ENCODE results near the gene YEATS2. TPM values are rescaled to one million over a fixed set of nuclear protein-coding genes. Genes with fewer than 3 reads are reported as not detected.
A peak's percentile ranks its signal among the peaks of the same experiment; 100 is the strongest.

YEATS2 gene
- total and polyA plus RNA-seq, 3 experiments from 2014 or later: 5.7 to 31.6 (median 30.5) TPM

DNA sequence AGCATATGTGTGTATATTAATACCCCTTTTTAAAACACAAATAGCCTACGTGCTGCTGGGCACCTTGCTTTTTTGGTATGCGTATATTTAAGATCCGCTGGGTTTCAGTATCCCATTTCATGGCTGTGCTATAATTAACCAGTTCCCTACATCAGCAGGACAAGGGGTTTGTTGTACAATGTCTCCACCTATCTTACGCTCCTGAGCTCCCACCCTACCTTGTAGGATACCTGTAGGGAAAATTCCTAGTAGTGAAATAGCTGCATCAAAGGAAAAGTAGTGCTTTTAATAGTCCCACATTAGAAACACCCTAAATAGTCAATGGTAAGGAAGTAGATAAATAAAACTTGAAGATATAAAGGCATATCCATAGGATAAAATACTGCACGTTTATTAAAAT is 126.4 kb downstream of the YEATS2 start:
- ChIA-PET POLR2A (interaction anchor here (2.1 kb wide), 1 partner anchor 8 kb away, joined by 10 read pairs; no protein-coding TSS in a partner anchor), CTCF (interaction anchor here (2.1 to 2.5 kb wide), 2 partner anchors 9 to 61 kb away, joined by 5 to 8 read pairs; partner anchors contain the start of gene PARL)
- no peaks in the 10 kb centered on the region for H3K27me3 ChIP-seq (ENCODE audit: insufficient read depth, low read length, poor library complexity, severe bottlenecking)
- DNase-seq: no peak
- H3K4me3 ChIP-seq (ENCODE audit: low read length): no peak overlapping the region
- Mint-ChIP-seq H3K27ac (peak overlapping the region in 5 of 8 donors; percentile 21 to 76 (median 68)), H3K4me3 (peak overlapping the region; percentile 76 to 90 (median 82)), H3K9me3 (no peaks in the 10 kb centered on the region), H3K4me1 (peaks cover 11 to 23% (median 19%) of the 10 kb centered on the region in 3 donors), H3K27me3 (no peaks in the 10 kb centered on the region), H3K36me3 (peaks cover 0 to 10% (median 0%) of the 10 kb centered on the region in 3 donors)
- no peak overlapping the region for H3K27ac ChIP-seq (ENCODE audit: low read depth, low read length)
- no peaks in the 10 kb centered on the region for H3K36me3 ChIP-seq (ENCODE audit: insufficient read depth, low read length)
- no peaks in the 10 kb centered on the region for H3K9me3 ChIP-seq (ENCODE audit: low read length)
- peaks cover 10% of the 10 kb centered on the region for H3K4me1 ChIP-seq (ENCODE audit: insufficient read depth, low read length)

- no peaks in the 10 kb centered on the region for H3K27me3 ChIP-seq (ENCODE audit: insufficient read depth, low read length, poor library complexity, severe bottlenecking)
- H3K27ac ChIP-seq (ENCODE audit: low read depth, low read length): no peak overlapping the region
- H3K27me3 Mint-ChIP-seq: no peaks in the 10 kb centered on the region
- POLR2A ChIA-PET: interaction anchor here (2.1 kb wide), 1 partner anchor 9 kb away, joined by 10 read pairs; no protein-coding TSS in a partner anchor
- H3K4me3 Mint-ChIP-seq: peak overlapping the region; percentile 76 to 90 (median 82)
- peaks cover 0 to 17% (median under 1%) of the 10 kb centered on the region in 3 donors for H3K36me3 Mint-ChIP-seq
- H3K36me3 ChIP-seq (ENCODE audit: insufficient read depth, low read length): no peaks in the 10 kb centered on the region
- H3K4me1 Mint-ChIP-seq: peaks cover 11 to 23% (median 19%) of the 10 kb centered on the region in 3 donors
- H3K9me3 Mint-ChIP-seq: no peaks in the 10 kb centered on the region
- DNase-seq: peak in 3 of 5 donors; percentile 21 to 51 (median 24)
- H3K27ac Mint-ChIP-seq: peak overlapping the region in 3 of 8 donors; percentile 51 to 76 (median 72)
- CTCF ChIA-PET: interaction anchor here (1.3 to 2.5 kb wide), 3 partner anchors 7 to 60 kb away, joined by 4 to 8 read pairs (median 6); partner anchors contain the start of gene PARL
- no peaks in the 10 kb centered on the region for H3K9me3 ChIP-seq (ENCODE audit: low read length)
- peak overlapping the region; percentile 46 for H3K4me3 ChIP-seq (ENCODE audit: low read length)
- peaks cover 10% of the 10 kb centered on the region for H3K4me1 ChIP-seq (ENCODE audit: insufficient read depth, low read length)
Observed at GRCh38 chr3:183824761-183825455, 127.3 kb downstream of the YEATS2 start.

DNA sequence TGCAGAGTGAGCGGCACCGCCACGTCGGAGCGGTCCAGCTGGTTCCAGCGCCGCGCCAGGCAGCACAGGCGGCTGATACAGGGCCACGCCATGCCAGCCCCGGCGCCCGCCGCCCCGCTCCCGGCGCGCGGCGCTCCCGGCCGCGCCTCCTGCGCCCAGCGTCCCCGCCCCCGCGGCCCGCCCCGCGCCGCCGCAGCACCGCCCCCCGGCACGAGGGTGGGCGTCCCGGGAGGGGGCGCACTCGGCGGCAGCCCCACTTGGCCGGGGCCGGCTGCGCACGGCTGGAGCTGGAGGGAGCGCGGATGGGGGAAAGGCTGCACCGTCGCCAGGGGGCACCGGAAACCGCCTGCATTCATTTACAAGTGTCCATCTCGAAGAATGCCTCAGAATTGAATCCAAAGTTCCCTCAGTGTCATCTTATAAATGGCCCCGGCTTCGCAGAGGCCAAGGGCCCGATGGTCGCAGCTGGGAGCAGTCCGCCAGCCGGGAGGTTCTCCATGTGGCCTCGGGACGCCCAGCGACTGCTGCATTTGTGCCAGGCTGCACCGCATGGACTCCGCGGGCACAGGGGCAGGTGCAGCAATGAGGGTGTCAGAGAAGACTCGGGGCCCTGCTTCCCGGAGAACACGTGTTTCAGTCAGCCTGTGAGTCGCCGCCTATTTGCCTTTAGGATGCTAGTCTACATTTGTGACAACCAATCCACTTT is 128.0 kb downstream of the YEATS2 start, which contains the start of gene MAP6D1:
MAP6D1 (minus strand) TSS at position 122 of the 706 bp plus-strand sequence; CDS start at position 92, 30 bp downstream.
- H3K36me3 ChIP-seq (ENCODE audit: insufficient read depth, low read length): no peaks in the 10 kb centered on the region

GRCh38 chr3:183826448-183827250 is 129.1 kb downstream of the YEATS2 start:
- Mint-ChIP-seq H3K4me1 (peaks cover 11 to 23% (median 19%) of the 10 kb centered on the region in 3 donors), H3K27ac (peak overlapping the region in 6 of 8 donors; percentile 4 to 72 (median 34)), H3K4me3 (peak overlapping the region; percentile 63 to 88 (median 80)), H3K9me3 (no peaks in the 10 kb centered on the region), H3K36me3 (peaks cover 0 to 30% (median 2%) of the 10 kb centered on the region in 3 donors), H3K27me3 (no peaks in the 10 kb centered on the region)
- H3K9me3 ChIP-seq (ENCODE audit: low read length): no peaks in the 10 kb centered on the region
- H3K27me3 ChIP-seq (ENCODE audit: insufficient read depth, low read length, poor library complexity, severe bottlenecking): no peaks in the 10 kb centered on the region
- DNase-seq: peak in 1 of 5 donors; percentile 9
- H3K36me3 ChIP-seq (ENCODE audit: insufficient read depth, low read length): no peaks in the 10 kb centered on the region
- no peak overlapping the region for H3K27ac ChIP-seq (ENCODE audit: low read depth, low read length)
- CTCF ChIA-PET: interaction anchor here (1.1 to 2.0 kb wide), 6 partner anchors 9 to 191 kb away, joined by 4 to 7 read pairs (median 4); partner anchors contain the start of genes ABCC5 and PARL
- no peak overlapping the region for H3K4me3 ChIP-seq (ENCODE audit: low read length)
- POLR2A ChIA-PET: no interaction called here
- H3K4me1 ChIP-seq (ENCODE audit: insufficient read depth, low read length): peaks cover 10% of the 10 kb centered on the region

More for the DNA sequence above, 128.0 kb downstream of the YEATS2 start, which contains the start of gene MAP6D1:
- H3K27me3 Mint-ChIP-seq: no peaks in the 10 kb centered on the region
- peaks cover 11 to 23% (median 19%) of the 10 kb centered on the region in 3 donors for H3K4me1 Mint-ChIP-seq
- peak within 1 kb of the TSS in 7 of 8 donors; percentile 16 to 90 (median 62) for H3K27ac Mint-ChIP-seq
- Histone ChIP-seq H3K27ac (ENCODE audit: low read depth, low read length) (no peak within 1 kb of the TSS), H3K27me3 (ENCODE audit: insufficient read depth, low read length, poor library complexity, severe bottlenecking) (no peaks in the 10 kb centered on the region), H3K4me3 (ENCODE audit: low read length) (peak within 1 kb of the TSS; percentile 46), H3K4me1 (ENCODE audit: insufficient read depth, low read length) (peaks cover 10% of the 10 kb centered on the region), H3K9me3 (ENCODE audit: low read length) (no peaks in the 10 kb centered on the region)
- H3K36me3 Mint-ChIP-seq: peaks cover 0 to 23% (median 2%) of the 10 kb centered on the region in 3 donors
- H3K4me3 Mint-ChIP-seq: peak within 1 kb of the TSS; percentile 77 to 90 (median 82)
- peak; percentile 24 to 71 (median 40) for DNase-seq
- CTCF ChIA-PET: interaction anchor here (1.3 to 2.5 kb wide), 5 partner anchors 8 to 66 kb away, joined by 4 to 8 read pairs (median 4); partner anchors contain the start of gene PARL
- H3K9me3 Mint-ChIP-seq: no peaks in the 10 kb centered on the region
- POLR2A ChIA-PET: interaction anchor here (2.1 kb wide), 1 partner anchor 10 kb away, joined by 10 read pairs; no protein-coding TSS in a partner anchor

GRCh38 chr3:183827809-183828537 is 130.4 kb downstream of the YEATS2 start:
- peaks cover 11 to 18% (median 15%) of the 10 kb centered on the region in 3 donors for H3K4me1 Mint-ChIP-seq
- peak overlapping the region in 3 of 8 donors; percentile 38 to 71 (median 48) for H3K27ac Mint-ChIP-seq
- Histone ChIP-seq H3K27me3 (ENCODE audit: insufficient read depth, low read length, poor library complexity, severe bottlenecking) (no peaks in the 10 kb centered on the region), H3K36me3 (ENCODE audit: insufficient read depth, low read length) (no peaks in the 10 kb centered on the region), H3K4me1 (ENCODE audit: insufficient read depth, low read length) (peaks cover 10% of the 10 kb centered on the region), H3K9me3 (ENCODE audit: low read length) (no peaks in the 10 kb centered on the region), H3K4me3 (ENCODE audit: low read length) (no peak overlapping the region), H3K27ac (ENCODE audit: low read depth, low read length) (no peak overlapping the region)
- peaks cover 0 to 40% (median 5%) of the 10 kb centered on the region in 3 donors for H3K36me3 Mint-ChIP-seq
- H3K27me3 Mint-ChIP-seq: no peaks in the 10 kb centered on the region
- POLR2A ChIA-PET: no interaction called here
- CTCF ChIA-PET: interaction anchor here (1.1 to 1.8 kb wide), 3 partner anchors 32 to 190 kb away, joined by 4 to 7 read pairs (median 4); partner anchors contain the start of genes ABCC5 and PARL
- peak overlapping the region in 1 of 7 donors; percentile 25 for H3K4me3 Mint-ChIP-seq
- DNase-seq: no peak
- H3K9me3 Mint-ChIP-seq: no peaks in the 10 kb centered on the region

- ChIA-PET CTCF (no interaction called here), POLR2A (no interaction called here)
- Mint-ChIP-seq H3K27ac (peak overlapping the region in 1 of 8 donors; percentile 71), H3K4me3 (peak overlapping the region in 1 of 7 donors; percentile 5), H3K27me3 (no peaks in the 10 kb centered on the region), H3K9me3 (no peaks in the 10 kb centered on the region), H3K36me3 (peaks cover 0 to 45% (median 5%) of the 10 kb centered on the region in 3 donors), H3K4me1 (peaks cover 11 to 18% (median 15%) of the 10 kb centered on the region in 3 donors)
- Histone ChIP-seq H3K4me3 (ENCODE audit: low read length) (no peak overlapping the region), H3K27ac (ENCODE audit: low read depth, low read length) (no peak overlapping the region), H3K27me3 (ENCODE audit: insufficient read depth, low read length, poor library complexity, severe bottlenecking) (no peaks in the 10 kb centered on the region), H3K4me1 (ENCODE audit: insufficient read depth, low read length) (peaks cover 10% of the 10 kb centered on the region), H3K9me3 (ENCODE audit: low read length) (no peaks in the 10 kb centered on the region), H3K36me3 (ENCODE audit: insufficient read depth, low read length) (peaks cover 2% of the 10 kb centered on the region)
- DNase-seq: no peak
Observed at GRCh38 chr3:183828538-183828870, 130.9 kb downstream of the YEATS2 start.

Data from CD8-positive, alpha-beta memory T cell (primary cell).